Activated T-cell treated with anti-CD3 and anti-CD28 coated beads for 24 hours (primary cell): Measurements from ENCODE around the gene CLECL1.
"Not testable (repeated sequence)": the region's sequence is repeated elsewhere in the genome, so short reads cannot be mapped to it uniquely, and the experiment has no call there.

Experiments
- DNase-seq: peaks from one replicate; pipeline ENCODE4 v3.0.0-alpha.2; 2020; ENCODE audit warnings: low read depth

The CLECL1 gene

DNA sequence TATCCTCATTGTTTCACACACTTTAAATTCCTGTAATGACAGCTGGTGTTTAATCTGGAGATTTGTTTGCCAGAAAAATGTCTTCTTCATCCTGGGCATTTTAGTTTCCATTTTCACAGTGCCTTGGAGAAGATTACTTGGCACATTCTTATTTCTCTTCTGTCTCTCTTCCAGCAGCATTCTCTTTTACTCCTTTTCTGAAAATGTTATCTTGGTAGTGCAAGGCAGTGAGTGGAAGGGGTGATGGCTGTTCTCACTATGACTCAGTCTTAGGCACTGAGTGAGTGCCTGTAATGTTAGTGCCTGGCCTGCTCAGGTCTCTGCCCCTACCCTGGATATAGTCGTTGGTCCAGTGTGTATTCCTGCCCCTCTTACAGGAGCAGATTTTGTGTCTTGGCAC, 13.1 kb downstream of the CLECL1 start:
- DNase-seq = no peak

DNA sequence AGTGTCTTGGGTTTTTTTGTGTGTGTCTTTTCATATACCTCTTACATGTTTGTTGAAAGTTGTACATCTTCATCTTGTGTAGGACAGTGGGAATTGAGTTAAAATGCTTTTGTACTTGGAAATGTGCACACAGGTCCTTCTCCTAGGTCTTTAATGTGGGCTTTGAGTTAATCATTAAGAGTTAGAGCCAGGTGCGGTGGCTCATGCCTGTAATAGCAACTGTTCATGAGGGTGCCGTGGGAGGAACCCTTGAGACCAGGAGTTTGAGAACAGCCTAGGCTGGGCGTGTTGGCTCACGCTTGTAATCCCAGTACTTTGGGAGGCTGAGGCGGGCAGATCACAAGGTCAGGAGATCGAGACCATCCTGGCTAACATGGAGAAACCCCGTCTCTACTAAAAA, 13.9 kb downstream of the CLECL1 start:
- DNase-seq = no peak

DNA sequence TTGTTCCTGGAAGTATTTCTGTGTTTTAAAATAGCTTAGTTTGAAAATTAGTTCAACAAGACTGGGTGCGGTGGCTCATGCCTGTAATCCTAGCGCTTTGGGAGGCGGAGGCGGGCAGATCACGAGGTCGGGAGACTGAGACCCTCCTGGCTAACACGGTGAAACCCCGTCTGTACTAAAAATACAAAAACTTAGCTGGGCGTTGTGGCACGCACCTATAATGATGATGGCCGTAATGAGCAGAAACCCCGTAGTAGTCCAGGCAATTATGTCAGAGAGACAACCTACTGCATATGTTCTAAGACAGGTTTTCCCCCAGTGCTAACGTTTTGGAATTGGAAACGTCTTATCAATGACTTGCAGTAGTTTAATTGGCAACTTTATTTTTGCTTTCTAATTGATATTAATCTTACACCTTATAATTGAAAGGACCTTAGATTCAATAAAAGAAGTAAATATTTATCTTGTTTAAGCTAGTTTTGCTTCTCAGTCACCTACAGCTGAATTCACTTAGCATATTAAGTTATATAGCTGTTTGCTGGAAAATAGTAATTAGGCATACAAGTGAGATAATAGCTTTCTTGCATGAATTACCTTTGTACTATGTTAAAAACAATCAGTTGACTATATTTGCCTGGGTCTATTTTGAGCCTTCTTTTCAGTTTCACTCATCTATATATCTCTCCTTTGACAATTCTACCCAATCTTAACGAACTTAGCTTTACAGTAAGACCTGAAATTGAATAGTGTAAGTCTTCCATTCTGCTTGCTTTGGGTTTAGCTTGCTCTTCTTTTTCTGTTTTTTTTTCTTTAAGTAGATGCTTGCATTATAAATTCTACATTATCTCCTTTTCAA, 15.6 kb downstream of the CLECL1 start:
- DNase-seq = no peak

DNA sequence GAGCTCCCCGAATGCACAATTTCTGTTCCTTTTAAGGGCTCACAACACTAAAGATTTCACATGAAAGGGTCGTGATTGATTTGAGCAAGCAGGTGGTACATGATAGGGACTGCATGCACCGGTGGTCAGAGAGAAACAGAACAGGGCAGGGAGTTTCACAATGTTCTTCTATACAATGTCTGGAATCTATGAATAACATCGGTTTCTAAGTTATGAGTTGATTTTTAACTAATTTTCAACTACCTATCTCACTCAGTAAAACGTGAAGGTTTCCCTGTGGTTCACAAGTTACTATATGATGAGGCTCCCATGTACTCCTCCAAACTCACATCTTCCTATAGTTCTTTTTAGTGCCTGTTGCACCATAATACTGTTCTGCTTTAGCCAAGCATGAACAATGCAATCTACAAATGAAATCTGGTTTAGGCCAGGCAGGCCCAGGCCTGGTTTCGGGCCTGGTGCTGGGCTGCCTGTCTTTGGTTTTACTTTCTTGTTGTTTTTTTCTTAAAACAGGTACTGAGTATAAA, 19.8 kb downstream of the CLECL1 start:
- DNase-seq = not testable (repeated sequence)

DNA sequence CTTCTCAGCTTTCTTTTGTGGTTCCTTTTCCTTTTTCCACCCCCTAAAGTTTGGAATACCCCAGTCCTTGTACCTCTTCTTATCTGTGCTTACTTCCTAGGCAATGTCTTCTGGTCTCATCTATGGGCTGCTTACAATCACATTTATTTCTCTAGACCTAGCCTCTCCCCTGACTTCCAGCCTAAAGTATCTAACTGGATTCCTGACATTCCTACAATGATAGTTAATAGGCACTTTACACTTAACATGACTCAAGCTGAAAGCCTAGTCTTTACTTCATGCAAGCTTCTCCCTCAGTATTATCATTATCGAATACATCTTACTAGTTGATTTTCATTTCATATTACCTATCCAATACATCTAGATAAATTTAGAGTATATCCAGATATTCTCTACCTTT, 21.2 kb downstream of the CLECL1 start:
- no peak for DNase-seq

DNA sequence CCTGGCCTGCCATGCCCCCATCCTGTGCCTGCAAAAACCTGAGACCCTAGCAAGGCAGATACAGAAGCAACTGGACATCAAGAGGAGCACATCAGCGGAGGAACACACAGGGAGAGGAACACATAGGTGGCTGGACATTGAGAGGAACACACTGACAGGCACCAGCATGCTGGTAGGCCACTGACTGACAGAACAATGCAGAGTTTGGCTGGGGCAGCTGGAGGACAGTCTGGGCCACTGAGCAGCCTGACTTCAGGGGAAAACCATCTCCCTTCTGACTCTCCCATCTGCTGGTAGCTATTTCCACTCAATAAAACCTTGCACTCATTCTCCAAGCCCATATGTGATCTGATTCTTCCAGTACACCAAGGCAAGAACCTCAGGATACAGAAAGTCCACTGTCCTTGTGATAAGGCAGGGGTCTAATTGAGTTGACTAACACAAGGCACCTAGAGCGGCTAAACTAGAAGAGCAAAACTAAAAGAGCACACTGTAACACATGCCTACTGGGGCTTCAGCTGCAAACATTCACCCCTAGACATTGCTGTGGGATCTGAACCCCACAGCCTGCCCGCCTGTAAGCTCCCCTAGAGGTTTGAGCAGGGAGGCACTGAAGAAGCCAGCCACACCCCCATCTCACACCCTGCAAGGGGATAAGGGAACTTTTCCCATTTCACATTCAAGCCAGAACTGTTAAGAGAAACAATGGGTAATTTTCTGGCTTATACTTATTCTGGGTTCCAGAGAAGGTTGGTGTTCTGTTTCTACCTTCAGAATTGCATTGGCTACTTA, 22.1 kb downstream of the CLECL1 start:
- DNase-seq = no peak

DNA sequence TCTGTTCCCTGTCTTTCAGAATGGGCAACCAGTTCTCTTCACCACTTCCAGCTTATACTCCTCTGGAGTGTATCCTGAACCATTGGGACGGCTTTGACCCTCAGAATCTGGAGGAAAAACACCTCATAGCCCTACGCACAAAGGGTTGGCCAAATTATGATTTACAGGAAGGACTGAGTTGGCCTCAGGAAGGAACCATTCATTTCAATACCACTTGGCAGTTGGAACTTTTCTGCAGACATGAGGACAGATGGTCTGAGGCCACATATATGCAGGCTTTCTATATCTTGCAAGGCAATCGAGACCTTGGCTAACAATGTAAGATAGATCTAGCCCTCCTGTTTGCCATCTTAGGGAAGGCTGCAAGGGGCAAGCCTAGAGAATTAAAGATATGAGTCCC, 24.0 kb downstream of the CLECL1 start:
- no peak for DNase-seq

DNA sequence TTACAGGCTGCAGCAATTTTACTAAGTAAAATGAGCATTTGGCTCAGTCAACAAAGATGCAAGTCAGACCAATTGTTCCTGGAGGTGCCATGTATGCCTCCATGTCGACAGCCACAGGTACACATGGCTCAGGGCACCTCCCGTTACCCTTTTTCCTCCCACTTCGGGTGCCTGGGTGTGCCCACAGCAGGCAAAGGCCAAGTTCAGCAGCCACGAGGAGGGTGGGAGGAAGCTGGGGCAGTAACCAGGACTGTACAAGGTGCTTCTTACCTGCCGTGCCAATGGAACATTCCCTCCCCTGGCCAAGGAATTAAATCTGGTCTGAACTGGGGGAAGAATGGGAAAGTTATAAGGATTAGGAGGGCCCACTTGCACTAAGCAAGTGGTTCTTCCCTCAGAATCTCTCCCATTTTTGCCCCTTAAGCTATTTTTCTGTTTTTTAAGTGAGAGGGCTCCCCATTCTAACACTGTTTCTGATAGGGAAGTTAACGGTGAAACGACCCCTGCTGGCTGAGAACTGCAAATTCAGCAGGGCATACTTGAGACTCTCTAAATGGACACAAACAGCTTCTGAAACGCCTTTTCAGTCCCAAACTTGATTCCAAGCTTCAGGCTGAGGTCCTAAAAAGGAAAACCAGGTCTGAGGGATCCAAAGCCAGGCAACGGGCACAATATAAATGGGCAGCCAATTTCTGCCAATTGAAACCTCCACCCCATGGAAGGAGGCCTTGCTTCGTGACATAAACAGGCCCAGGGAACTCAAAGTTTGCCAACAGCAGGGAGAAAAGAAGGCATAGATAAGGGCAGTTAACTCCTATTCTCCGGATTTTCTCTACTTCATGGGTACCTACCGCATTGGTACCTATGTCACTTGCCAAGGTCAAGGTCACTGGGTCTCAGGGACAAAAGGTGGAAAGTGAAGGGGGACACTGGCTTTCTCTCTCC, 24.8 kb downstream of the CLECL1 start:
- DNase-seq = peak; percentile 54

DNA sequence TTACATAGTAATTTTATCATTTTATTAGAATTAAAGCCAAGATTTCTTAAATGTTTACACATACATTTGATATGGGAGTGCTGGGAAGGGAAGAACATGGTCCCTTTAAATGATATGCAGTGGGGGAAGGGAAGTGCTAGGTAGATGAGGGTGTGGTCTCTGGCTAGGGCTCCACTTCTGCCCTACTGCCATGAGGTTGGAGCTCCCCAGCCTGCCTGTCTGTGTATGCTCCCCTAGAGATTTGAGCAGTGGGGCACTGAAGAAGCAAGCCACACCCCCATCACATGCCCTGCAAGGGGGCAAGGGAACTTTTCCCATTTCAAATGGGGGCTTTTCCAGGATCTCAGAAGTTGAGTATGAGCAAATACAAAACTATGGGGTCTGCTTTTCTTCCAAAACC, 25.5 kb downstream of the CLECL1 start:
- DNase-seq = no peak

DNA sequence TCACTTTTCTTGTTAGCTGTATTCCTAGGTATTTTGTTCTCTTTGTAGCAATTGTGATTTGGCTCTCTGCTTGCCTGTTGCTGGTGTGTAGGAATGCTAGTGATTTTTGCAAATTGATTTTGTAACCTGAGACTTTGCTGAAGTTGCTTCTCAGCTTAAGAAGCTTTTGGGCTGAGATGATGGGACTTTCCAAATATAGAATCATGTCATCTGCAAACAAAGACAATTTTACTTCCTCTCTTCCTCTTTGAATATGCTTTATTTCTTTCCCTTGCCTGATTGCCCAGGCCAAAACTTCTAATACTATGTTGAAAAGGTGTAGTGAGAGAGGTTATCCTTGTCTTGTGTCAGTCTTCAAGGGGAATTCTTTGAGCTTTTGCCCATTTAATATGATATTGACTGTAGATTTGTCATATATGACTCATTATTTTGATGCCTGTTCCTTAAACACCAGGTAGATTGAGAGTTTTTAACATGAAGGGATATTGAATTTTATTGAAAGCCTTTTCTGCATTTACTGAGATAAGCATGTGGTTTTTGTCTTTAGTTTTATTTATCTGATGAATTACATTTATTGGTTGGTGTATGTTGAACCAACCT, 26.7 kb downstream of the CLECL1 start:
- no peak for DNase-seq

DNA sequence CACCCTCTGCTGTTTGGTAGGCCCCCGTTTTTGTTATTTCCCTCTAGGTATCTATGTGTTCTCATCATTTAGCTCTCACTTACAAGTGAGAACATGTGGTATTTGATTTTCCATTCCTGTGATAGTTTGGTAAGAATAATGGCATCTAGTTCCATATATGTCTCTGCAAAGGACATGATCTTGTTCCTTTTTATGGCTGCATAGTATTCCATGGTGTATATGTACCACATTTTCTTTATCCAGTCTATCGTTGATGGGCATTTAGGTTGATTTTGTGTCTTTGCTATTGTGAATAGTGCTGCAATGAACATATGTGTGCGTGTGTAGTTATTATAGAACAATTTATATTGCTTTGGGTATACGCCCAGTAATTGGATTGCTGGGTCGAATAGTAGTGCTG, 28.3 kb downstream of the CLECL1 start:
- DNase-seq = not testable (repeated sequence)

DNA sequence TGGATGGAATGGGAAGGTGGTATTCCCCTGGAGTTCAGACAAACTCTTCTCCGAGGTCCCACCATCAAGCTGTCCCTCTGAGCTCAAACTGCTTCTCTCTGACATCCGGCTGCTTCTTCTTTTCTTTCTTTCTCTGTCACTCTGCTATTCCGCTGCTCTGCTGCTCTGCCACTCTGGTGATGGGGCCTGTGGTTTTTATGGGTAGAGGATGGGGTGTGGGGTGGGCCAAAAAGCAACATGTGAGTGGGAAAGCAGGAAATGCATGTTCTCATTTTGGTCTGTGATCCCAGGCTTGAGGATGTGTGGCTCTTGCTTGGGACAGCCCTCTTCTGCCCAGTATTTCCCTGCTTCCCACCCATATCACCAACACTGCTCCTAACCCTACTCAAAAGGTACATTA, 30.6 kb downstream of the CLECL1 start:
- DNase-seq = no peak

DNA sequence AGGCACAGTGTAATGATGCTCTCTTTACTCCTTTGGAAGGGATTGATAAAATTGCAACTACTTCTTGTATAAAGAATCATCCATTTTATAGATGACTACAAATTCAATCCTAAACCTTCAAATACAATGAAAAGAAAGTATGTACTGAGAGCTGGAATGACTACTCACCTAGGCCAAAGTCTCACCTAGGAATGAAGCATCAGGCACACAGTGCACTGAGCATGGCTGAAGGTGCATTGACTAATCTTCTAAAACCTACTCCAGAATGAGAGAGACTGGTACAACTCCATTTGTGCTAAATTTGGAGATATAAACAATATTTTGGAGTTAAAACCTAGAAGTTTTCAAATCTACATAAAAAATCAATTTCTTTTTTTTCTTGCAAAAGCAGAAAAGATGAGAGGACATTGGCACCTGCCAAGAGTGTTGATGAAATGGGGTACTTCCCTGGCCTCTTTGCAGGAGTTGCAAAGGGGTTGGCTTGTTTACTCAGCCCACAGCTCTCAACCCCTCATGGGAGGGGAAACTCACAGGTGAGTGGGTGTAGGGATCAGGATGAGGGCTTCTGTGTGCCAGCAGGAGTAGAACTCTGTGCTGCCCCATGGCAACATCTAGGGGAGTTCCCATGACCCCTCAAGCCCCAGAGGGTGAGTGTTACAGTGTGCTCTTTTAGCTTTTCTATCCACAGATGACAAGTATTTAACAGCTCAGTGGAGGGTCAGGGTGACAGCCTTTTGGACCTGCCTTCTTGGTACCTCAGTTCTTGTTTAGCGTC, 31.3 kb downstream of the CLECL1 start:
- no peak for DNase-seq

DNA sequence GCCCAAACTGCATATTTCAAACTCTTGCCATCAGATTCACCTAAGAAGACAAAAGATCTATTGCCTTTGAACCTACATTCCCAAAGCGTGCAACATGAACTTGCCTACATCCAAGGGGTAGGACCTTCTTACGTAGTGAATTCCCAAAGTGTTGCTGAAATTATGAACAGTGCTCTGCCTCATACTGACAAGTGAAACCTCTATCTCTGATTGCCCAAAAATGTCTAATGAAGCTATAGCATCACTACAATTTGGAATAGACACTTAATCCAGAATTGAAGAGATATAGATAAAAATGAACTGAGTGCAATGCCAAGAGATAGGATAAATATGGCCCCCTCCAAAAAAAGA, 32.3 kb downstream of the CLECL1 start:
- no peak for DNase-seq

DNA sequence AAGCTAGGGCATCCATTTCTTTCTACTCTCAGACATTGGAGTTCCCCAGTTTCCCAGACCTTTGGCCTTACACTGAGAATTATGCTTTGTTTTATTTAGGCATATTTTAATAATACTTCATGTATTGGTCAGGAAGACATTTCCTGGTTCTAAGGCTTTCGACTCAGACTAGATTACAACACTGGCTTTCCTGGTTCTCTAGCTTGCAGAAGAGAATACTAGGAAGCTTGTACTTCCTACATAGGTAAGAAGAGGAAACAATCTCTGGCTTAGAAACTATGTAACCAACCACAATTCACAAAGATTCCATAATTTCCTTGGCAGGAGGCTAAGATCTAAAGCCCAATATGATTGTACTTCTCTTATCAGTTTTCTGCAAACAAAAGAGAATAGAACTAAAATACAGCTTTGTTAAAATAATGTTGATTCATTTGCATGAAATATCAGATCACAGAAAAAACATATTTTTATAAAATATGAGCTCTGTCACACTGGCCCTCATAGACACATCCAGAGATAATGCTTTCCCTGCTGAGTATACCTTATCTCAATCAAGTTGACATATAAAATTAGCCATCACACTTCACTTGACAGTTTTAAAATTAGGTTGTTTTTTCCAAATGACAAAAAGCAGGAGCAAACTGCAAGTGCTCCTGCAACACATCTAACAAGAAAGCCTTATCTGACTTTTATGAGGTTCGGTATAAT, 32.8 kb downstream of the CLECL1 start:
- DNase-seq = no peak

DNA sequence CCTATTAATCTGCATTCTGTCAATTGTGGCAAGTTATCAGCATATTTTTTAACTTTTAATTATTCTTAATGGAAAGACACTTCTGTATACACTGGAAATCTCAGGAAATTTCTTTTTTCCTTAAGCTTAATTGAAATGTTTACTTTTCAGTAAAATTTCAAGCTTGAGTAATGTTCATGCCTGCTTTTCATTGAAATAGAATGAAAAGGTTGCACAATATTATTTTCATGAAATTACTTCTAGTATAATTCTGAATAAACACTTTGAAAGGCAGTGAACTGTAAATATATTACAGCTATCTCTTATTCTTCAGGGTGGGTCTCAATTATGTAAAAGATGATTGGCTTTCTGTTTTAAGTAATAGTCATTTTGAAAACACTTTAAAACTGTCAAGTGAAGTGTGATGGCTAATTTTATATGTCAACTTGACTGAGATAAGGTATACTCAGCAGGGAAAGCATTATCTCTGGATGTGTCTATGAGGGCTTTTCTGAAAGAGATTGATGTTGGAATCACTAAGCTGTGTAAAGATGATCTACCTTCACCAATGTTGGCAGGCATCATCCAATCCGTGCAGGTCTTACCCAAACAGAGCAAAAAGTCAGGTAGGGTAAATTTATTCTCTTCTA, 33.5 kb downstream of the CLECL1 start:
- no peak for DNase-seq

DNA sequence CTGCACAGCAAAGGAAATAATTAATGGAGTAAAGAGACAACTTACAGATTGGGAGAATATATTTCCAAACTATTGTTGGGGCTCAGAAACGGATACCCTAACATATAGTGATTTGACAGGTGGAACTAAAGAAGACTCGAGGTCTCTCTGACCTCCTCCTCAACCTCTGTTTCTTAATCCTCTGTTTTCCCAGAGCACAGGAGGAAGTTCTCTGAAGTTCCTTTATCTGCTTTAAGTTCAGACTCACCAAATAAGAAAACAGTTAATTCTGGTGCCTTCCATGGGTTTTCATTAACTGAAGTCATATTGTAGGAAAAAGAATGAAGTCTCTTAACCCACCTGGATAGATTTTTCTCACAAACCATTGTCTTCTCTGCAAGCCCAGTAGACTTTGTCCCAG, 34.2 kb downstream of the CLECL1 start:
- DNase-seq = no peak

DNA sequence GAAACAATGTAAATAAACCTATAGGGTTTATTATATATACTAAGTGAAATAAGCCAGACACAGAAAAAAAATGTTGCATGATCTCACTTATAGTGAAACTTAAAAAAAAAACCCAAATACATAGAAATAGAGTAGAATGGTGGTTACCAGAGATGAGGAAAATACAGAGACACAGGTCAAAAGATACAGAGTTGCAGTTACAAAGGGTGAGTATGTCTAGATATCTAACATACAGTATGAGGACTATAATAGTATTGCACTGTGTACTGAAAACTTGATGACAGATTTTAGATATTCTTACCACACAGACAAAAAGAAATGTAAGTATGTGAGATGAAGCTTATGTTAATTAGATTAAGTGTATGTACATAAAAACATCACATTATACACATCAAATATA, 35.3 kb downstream of the CLECL1 start:
- DNase-seq = no peak

DNA sequence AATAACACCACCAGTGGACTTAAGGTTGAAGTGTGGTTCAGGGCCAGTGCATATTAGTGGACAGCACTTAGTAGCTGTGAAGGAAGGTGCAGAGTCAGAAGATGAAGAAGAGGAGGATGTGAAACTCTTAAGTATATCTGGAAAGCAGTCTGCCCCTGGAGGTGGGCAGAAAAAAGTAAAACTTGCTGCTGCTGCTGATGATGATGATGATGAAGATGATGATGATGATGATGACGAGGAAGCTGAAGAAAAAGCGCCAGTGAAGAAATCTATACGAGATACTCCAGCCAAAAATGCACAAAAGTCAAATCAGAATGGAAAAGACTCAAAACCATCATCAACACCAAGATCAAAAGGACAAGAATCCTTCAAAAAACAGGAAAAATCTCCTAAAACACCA, 37.2 kb downstream of the CLECL1 start:
- DNase-seq = not testable (repeated sequence)

DNA sequence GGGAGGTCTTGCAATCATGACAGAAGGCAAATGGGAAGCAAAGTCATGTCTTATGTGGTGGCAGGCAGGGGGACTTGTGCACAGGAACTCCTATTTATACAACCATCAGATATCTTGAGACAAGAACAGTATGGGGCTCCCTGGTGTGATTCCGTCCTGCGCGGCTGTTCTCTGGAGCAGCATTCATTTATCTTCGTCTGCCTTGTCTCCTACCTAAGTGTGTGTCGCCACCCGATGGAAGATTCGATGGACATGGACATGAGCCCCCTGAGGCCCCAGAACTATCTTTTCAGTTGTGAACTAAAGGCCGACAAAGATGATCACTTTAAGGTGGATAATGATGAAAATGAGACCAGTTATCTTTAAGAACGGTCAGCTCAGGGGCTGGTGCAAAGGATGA, 37.7 kb downstream of the CLECL1 start:
- DNase-seq = not testable (repeated sequence)
